Activated naive CD4-positive, alpha-beta T cell treated with anti-CD3 and anti-CD28 coated beads for 36 hours (primary cell): ENCODE results near the gene SERPING1. TPM values are rescaled to one million over a fixed set of nuclear protein-coding genes. Genes with fewer than 3 reads are reported as not detected.

ENCODE experiments used
- CTCF ChIA-PET: fragments of 350-600 bp; sonication (Branson Sonifier 250); formaldehyde crosslinking; loops from one replicate; lab custom pipeline; 2021; ENCODE audit warnings: antibody characterized with exemption; lab: Charles Lee
- DNase-seq: peaks from one replicate; pipeline ENCODE4 v3.0.0-alpha.2; 2020
- H3K27ac Mint-ChIP-seq: one replicate; pipeline ENCODE4 v1.8.0; 2021; ENCODE audit warnings: mild to moderate bottlenecking, mixed read lengths
- H3K27me3 Mint-ChIP-seq: one replicate; pipeline ENCODE4 v1.8.0; 2021; ENCODE audit warnings: low read depth, mixed read lengths
- H3K36me3 Mint-ChIP-seq: one replicate; pipeline ENCODE4 v1.8.0; 2021; ENCODE audit warnings: low read depth, mixed read lengths
- H3K4me1 Mint-ChIP-seq: one replicate; pipeline ENCODE4 v1.8.0; 2021; ENCODE audit warnings: low read depth, mixed read lengths
- H3K4me3 Mint-ChIP-seq: one replicate; pipeline ENCODE4 v1.8.0; 2021; ENCODE audit warnings: mild to moderate bottlenecking, moderate library complexity, mixed read lengths
- H3K9me3 Mint-ChIP-seq: one replicate; pipeline ENCODE4 v1.8.0; 2021; ENCODE audit warnings: mixed read lengths
- intact Hi-C: fragments of 100-400 bp; cut with micrococcal nuclease; formaldehyde crosslinking; loops from one replicate; pipeline ENCODE4 v1.15.1; 2023
- total RNA-seq, 2 experiments: library from RNA; stranded (reverse); gene quantifications; one replicate each; pipeline ENCODE4 v1.2.3, GENCODE V29; 2021

The SERPING1 gene
- total RNA-seq, 2 experiments from 2014 or later: 0.17 to 0.43 TPM

- Mint-ChIP-seq H3K27ac (no peak overlapping the region), H3K27me3 (peaks cover 16% of the 10 kb centered on the region), H3K9me3 (no peaks in the 10 kb centered on the region), H3K4me3 (peak overlapping the region; percentile 84), H3K36me3 (no peaks in the 10 kb centered on the region), H3K4me1 (peaks cover 18% of the 10 kb centered on the region)
- CTCF ChIA-PET: interaction anchor here (0.6 to 12.3 kb wide), 15 partner anchors 8 to 885 kb away, joined by 3 to 258 read pairs (median 9); partner anchors contain the start of genes P2RX3, RTN4RL2 and UBE2L6
- intact Hi-C loops: no loop called here
- peak; percentile 39 for DNase-seq
Measured at GRCh38 chr11:57639321-57640067, 42.0 kb downstream of the SERPING1 start.

- peaks cover 11% of the 10 kb centered on the region for H3K27me3 Mint-ChIP-seq
- no peaks in the 10 kb centered on the region for H3K36me3 Mint-ChIP-seq
- no peak overlapping the region for H3K27ac Mint-ChIP-seq
- H3K4me1 Mint-ChIP-seq: peaks cover 18% of the 10 kb centered on the region
- H3K4me3 Mint-ChIP-seq: no peak overlapping the region
- CTCF ChIA-PET: interaction anchor here (0.6 to 12.3 kb wide), 29 partner anchors 9 to 1212 kb away, joined by 3 to 258 read pairs (median 5); partner anchors contain the start of genes P2RX3, RTN4RL2 and UBE2L6
- DNase-seq: no peak
- H3K9me3 Mint-ChIP-seq: no peaks in the 10 kb centered on the region
- intact Hi-C loops: no loop called here
Measured at GRCh38 chr11:57640068-57640800, 42.7 kb downstream of the SERPING1 start.

GRCh38 chr11:57641011-57641807 is 43.7 kb downstream of the SERPING1 start:
- Mint-ChIP-seq H3K27me3 (peaks cover 20% of the 10 kb centered on the region), H3K4me3 (no peak overlapping the region), H3K9me3 (no peaks in the 10 kb centered on the region), H3K4me1 (peaks cover 18% of the 10 kb centered on the region), H3K36me3 (no peaks in the 10 kb centered on the region), H3K27ac (no peak overlapping the region)
- CTCF ChIA-PET: interaction anchor here (0.6 to 12.3 kb wide), 32 partner anchors 10 to 1211 kb away, joined by 3 to 258 read pairs (median 4); partner anchors contain the start of genes RTN4RL2, SELENOH and UBE2L6
- DNase-seq: peak; percentile 48
- intact Hi-C loops: loop anchor here (1.0 kb wide), 5 partner anchors 73 to 296 kb away; no protein-coding TSS in a partner anchor

- Mint-ChIP-seq H3K27ac (no peak overlapping the region), H3K27me3 (peaks cover 41% of the 10 kb centered on the region), H3K4me1 (peaks cover 32% of the 10 kb centered on the region)
Measured at GRCh38 chr11:57643802-57644201, 46.3 kb downstream of the SERPING1 start.

GRCh38 chr11:57644748-57645688 is 47.5 kb downstream of the SERPING1 start:
- Mint-ChIP-seq H3K4me3 (no peak overlapping the region), H3K9me3 (no peaks in the 10 kb centered on the region), H3K36me3 (no peaks in the 10 kb centered on the region), H3K4me1 (peaks cover 35% of the 10 kb centered on the region), H3K27me3 (peaks cover 39% of the 10 kb centered on the region), H3K27ac (no peak overlapping the region)
- CTCF ChIA-PET: interaction anchor here (0.6 to 12.3 kb wide), 35 partner anchors 9 to 299 kb away, joined by 3 to 258 read pairs (median 3); partner anchors contain the start of genes RTN4RL2 and UBE2L6
- peak; percentile 94 for DNase-seq
- intact Hi-C loops: loop anchor here (1.0 kb wide), 1 partner anchor 152 kb away; no protein-coding TSS in a partner anchor

More at GRCh38 chr11:57643802-57644201, 46.3 kb downstream of the SERPING1 start:
- intact Hi-C loops: loop anchor here (1.0 kb wide), 1 partner anchor 151 kb away; no protein-coding TSS in a partner anchor
- H3K4me3 Mint-ChIP-seq: no peak overlapping the region
- CTCF ChIA-PET: interaction anchor here (0.6 to 12.3 kb wide), 27 partner anchors 8 to 298 kb away, joined by 3 to 258 read pairs (median 3); partner anchors contain the start of genes RTN4RL2 and UBE2L6
- no peak for DNase-seq
- H3K9me3 Mint-ChIP-seq: no peaks in the 10 kb centered on the region
- H3K36me3 Mint-ChIP-seq: no peaks in the 10 kb centered on the region

GRCh38 chr11:57645689-57646085 is 48.2 kb downstream of the SERPING1 start:
- no peak for DNase-seq
- Mint-ChIP-seq H3K4me1 (peaks cover 36% of the 10 kb centered on the region), H3K27ac (no peak overlapping the region), H3K27me3 (peaks cover 39% of the 10 kb centered on the region), H3K4me3 (no peak overlapping the region), H3K9me3 (no peaks in the 10 kb centered on the region), H3K36me3 (no peaks in the 10 kb centered on the region)
- CTCF ChIA-PET: interaction anchor here (0.9 to 12.3 kb wide), 9 partner anchors 8 to 188 kb away, joined by 3 to 258 read pairs (median 13); partner anchors contain the start of genes RTN4RL2 and UBE2L6
- intact Hi-C loops: no loop called here

GRCh38 chr11:57646194-57646798 is 48.8 kb downstream of the SERPING1 start:
- no peak for DNase-seq
- CTCF ChIA-PET: interaction anchor here (0.9 to 12.3 kb wide), 4 partner anchors 10 to 153 kb away, joined by 4 to 127 read pairs (median 9); partner anchors contain the start of gene UBE2L6
- Mint-ChIP-seq H3K9me3 (no peaks in the 10 kb centered on the region), H3K27ac (no peak overlapping the region), H3K4me3 (no peak overlapping the region), H3K4me1 (peaks cover 36% of the 10 kb centered on the region), H3K36me3 (no peaks in the 10 kb centered on the region), H3K27me3 (peaks cover 37% of the 10 kb centered on the region)
- intact Hi-C loops: no loop called here

- intact Hi-C loops: no loop called here
- CTCF ChIA-PET: interaction anchor here (0.9 to 12.3 kb wide), 4 partner anchors 10 to 154 kb away, joined by 4 to 127 read pairs (median 9); partner anchors contain the start of gene UBE2L6
Measured at GRCh38 chr11:57646799-57647303, 49.4 kb downstream of the SERPING1 start.

GRCh38 chr11:57647372-57647771 is 49.9 kb downstream of the SERPING1 start:
- H3K4me3 Mint-ChIP-seq: no peak overlapping the region
- CTCF ChIA-PET: interaction anchor here (1.5 to 12.3 kb wide), 4 partner anchors 9 to 154 kb away, joined by 5 to 127 read pairs (median 10); partner anchors contain the start of gene UBE2L6
- no peaks in the 10 kb centered on the region for H3K36me3 Mint-ChIP-seq
- peaks cover 37% of the 10 kb centered on the region for H3K27me3 Mint-ChIP-seq
- DNase-seq: no peak
- H3K27ac Mint-ChIP-seq: no peak overlapping the region
- intact Hi-C loops: no loop called here
- H3K9me3 Mint-ChIP-seq: no peaks in the 10 kb centered on the region
- H3K4me1 Mint-ChIP-seq: peaks cover 36% of the 10 kb centered on the region

More at GRCh38 chr11:57646799-57647303, 49.4 kb downstream of the SERPING1 start:
- Mint-ChIP-seq H3K4me3 (no peak overlapping the region), H3K27ac (no peak overlapping the region), H3K36me3 (no peaks in the 10 kb centered on the region), H3K9me3 (no peaks in the 10 kb centered on the region), H3K27me3 (peaks cover 37% of the 10 kb centered on the region), H3K4me1 (peaks cover 36% of the 10 kb centered on the region)
- no peak for DNase-seq
